ENCODE measurements around the gene DLGAP4.

The DLGAP4 gene

DNA sequence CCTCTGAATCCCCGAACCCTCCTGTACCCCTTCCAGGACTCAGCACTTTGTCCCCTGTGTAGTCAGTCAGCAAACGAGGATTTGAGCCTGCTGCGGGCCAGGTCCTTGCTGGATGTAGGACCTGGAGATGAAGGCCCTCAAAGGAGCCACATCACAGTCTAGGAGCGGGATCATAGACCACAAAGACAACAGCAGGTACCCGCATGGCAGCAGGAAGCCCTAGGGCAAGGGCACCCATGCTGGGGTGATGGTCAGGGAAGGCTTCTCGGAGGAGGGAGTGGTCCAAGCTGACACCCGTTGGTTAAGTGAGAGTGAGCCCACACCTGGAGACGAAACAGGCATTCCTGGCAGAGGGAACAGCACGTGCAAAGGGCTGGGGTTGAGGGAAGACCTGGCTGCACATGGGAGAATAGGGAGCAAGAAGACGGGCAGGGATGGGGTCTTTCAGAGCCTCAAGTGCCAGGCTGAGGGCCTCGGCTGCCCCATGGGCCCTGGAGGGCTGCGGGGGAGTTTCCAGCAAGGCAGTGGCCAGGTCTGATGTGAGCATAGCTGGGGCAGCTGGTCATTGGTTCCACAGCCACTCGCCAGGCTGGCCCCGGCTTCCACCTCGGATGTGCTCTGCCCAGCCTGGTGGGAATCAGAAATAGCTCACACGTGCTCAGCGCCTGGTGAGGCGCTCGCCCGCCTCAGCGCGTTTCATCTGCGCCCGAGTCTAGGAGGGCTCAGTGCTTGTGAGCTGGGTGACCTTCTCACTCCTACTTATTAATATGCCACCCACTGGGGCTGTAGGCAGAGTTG, 15.0 kb downstream of the DLGAP4 start:
- DNase-seq, result no peak
- Histone ChIP-seq H3F3A (ENCODE audit: insufficient read depth, low read length) (no peaks in the 10 kb centered on the region), H3K27me3 (replicated peaks; ENCODE audit: insufficient read depth, low read length) (peaks cover 63% of the 10 kb centered on the region), H3K36me3 (replicated peaks; ENCODE audit: insufficient read depth, low read length) (no peaks in the 10 kb centered on the region), H4K20me1 (ENCODE audit: insufficient read depth, low read length) (no peaks in the 10 kb centered on the region), H3K4me2 (ENCODE audit: low read depth, low read length) (no peak overlapping the region), H3K4me3 (ENCODE audit: low read length) (no peak overlapping the region), H3K9me3 (replicated peaks; ENCODE audit: insufficient read depth, low read length) (no peaks in the 10 kb centered on the region), H2AFZ (ENCODE audit: low read length) (no peak overlapping the region), H3K9me2 (replicated peaks; ENCODE audit: insufficient read depth, low read length) (no peaks in the 10 kb centered on the region), H3K4me1 (ENCODE audit: low read length) (no peaks in the 10 kb centered on the region), H3K79me2 (ENCODE audit: low read length) (no peaks in the 10 kb centered on the region), H3K27ac (ENCODE audit: low read length) (no peak overlapping the region), H3K9ac (ENCODE audit: low read length) (no peak overlapping the region)
- TF ChIP-seq EZH2phosphoT487 (IDR thresholded peaks at IDR 0.05; ENCODE audit: low read length) (no peak), EZH2 (optimal IDR thresholded peaks at IDR 0.05; ENCODE audit: low read depth, low read length) (no peak)
- TF ChIP-seq, protein P1, sequence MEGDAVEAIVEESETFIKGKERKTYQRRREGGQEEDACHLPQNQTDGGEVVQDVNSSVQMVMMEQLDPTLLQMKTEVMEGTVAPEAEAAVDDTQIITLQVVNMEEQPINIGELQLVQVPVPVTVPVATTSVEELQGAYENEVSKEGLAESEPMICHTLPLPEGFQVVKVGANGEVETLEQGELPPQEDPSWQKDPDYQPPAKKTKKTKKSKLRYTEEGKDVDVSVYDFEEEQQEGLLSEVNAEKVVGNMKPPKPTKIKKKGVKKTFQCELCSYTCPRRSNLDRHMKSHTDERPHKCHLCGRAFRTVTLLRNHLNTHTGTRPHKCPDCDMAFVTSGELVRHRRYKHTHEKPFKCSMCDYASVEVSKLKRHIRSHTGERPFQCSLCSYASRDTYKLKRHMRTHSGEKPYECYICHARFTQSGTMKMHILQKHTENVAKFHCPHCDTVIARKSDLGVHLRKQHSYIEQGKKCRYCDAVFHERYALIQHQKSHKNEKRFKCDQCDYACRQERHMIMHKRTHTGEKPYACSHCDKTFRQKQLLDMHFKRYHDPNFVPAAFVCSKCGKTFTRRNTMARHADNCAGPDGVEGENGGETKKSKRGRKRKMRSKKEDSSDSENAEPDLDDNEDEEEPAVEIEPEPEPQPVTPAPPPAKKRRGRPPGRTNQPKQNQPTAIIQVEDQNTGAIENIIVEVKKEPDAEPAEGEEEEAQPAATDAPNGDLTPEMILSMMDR (IDR thresholded peaks at IDR 0.05; ENCODE audit: low read length), result no peak

DNA sequence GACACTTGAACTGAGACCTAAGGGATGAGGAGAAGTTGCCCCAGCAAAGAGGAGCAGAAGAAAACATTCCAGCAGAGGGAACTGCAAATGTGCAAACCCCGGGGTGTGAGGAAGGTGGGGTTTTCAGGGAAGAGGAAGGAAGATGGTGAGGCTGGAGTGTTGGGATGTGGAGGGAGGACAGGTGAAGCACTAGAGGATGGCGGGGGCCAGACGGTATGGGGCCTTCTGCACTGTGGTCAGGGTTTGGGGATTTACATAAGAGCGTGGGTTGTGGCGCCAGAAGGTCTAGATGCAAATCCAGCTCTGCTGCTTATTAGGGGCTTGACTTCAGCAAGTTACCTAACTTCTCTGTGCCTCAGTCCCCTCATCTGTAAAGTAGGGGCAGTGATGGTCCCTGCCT, 16.0 kb downstream of the DLGAP4 start:
- Histone ChIP-seq H3K36me3 (replicated peaks; ENCODE audit: insufficient read depth, low read length) (no peaks in the 10 kb centered on the region), H3F3A (ENCODE audit: insufficient read depth, low read length) (no peaks in the 10 kb centered on the region), H3K4me2 (ENCODE audit: low read depth, low read length) (no peak overlapping the region), H3K4me1 (ENCODE audit: low read length) (no peaks in the 10 kb centered on the region), H3K9me2 (replicated peaks; ENCODE audit: insufficient read depth, low read length) (no peaks in the 10 kb centered on the region), H3K27ac (ENCODE audit: low read length) (no peak overlapping the region), H4K20me1 (ENCODE audit: insufficient read depth, low read length) (no peaks in the 10 kb centered on the region), H3K4me3 (ENCODE audit: low read length) (no peak overlapping the region), H3K9ac (ENCODE audit: low read length) (no peak overlapping the region), H3K79me2 (ENCODE audit: low read length) (no peaks in the 10 kb centered on the region), H2AFZ (ENCODE audit: low read length) (no peak overlapping the region), H3K27me3 (replicated peaks; ENCODE audit: insufficient read depth, low read length) (peaks cover 62% of the 10 kb centered on the region), H3K9me3 (replicated peaks; ENCODE audit: insufficient read depth, low read length) (no peaks in the 10 kb centered on the region)
- no peak for DNase-seq
- TF ChIP-seq, protein P1 (IDR thresholded peaks at IDR 0.05; ENCODE audit: low read length), result no peak
- TF ChIP-seq EZH2 (optimal IDR thresholded peaks at IDR 0.05; ENCODE audit: low read depth, low read length), result no peak
- no peak for TF ChIP-seq EZH2phosphoT487 (IDR thresholded peaks at IDR 0.05; ENCODE audit: low read length)

DNA sequence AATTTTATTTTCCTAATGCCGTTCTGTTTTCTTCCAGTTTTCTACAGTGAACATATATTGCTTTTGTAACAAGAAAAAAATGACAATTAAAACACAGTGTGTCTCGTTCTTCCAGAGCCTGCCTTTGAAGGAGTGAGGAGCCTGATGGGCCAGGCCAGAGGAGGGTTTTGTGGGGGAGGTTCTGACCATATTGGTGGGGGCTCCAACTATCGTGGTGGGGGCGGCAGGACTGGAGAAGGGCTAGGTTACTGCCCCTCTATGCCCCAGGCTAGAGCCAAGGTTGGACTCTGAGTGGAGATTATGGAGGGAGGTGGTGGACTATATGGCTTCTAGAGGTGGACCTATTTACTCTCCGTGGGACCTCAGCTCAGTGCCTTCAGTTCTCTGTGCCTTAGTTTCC, 24.0 kb downstream of the DLGAP4 start:
- H3K4me3 ChIP-seq (ENCODE audit: low read length), result no peak overlapping the region
- no peaks in the 10 kb centered on the region for H3K9me2 ChIP-seq (replicated peaks; ENCODE audit: insufficient read depth, low read length)
- no peaks in the 10 kb centered on the region for H3K79me2 ChIP-seq (ENCODE audit: low read length)
- H3K9me3 ChIP-seq (replicated peaks; ENCODE audit: insufficient read depth, low read length), result no peaks in the 10 kb centered on the region
- H4K20me1 ChIP-seq (ENCODE audit: insufficient read depth, low read length), result no peaks in the 10 kb centered on the region
- no peak overlapping the region for H2AFZ ChIP-seq (ENCODE audit: low read length)
- no peaks in the 10 kb centered on the region for H3F3A ChIP-seq (ENCODE audit: insufficient read depth, low read length)
- no peak overlapping the region for H3K4me2 ChIP-seq (ENCODE audit: low read depth, low read length)
- H3K4me1 ChIP-seq (ENCODE audit: low read length), result no peaks in the 10 kb centered on the region
- H3K36me3 ChIP-seq (replicated peaks; ENCODE audit: insufficient read depth, low read length), result no peaks in the 10 kb centered on the region
- H3K27me3 ChIP-seq (replicated peaks; ENCODE audit: insufficient read depth, low read length), result peaks cover 75% of the 10 kb centered on the region
- no peak for DNase-seq
- H3K27ac ChIP-seq (ENCODE audit: low read length), result no peak overlapping the region
- H3K9ac ChIP-seq (ENCODE audit: low read length), result no peak overlapping the region
- TF ChIP-seq, protein P1 (IDR thresholded peaks at IDR 0.05; ENCODE audit: low read length), result no peak
- TF ChIP-seq EZH2phosphoT487 (IDR thresholded peaks at IDR 0.05; ENCODE audit: low read length), result no peak
- TF ChIP-seq EZH2 (optimal IDR thresholded peaks at IDR 0.05; ENCODE audit: low read depth, low read length), result no peak
